DMS53 (cell line): ENCODE data around the gene RCOR2.

Experiments
- DNase-seq: peaks from one replicate; lab custom pipeline; 2025; lab: John Stamatoyannopoulos, UW

RCOR2 gene

GRCh38 chr11:63922673-63923192 lies 5.8 kb upstream of the RCOR2 start:
- no peak for DNase-seq

DNA sequence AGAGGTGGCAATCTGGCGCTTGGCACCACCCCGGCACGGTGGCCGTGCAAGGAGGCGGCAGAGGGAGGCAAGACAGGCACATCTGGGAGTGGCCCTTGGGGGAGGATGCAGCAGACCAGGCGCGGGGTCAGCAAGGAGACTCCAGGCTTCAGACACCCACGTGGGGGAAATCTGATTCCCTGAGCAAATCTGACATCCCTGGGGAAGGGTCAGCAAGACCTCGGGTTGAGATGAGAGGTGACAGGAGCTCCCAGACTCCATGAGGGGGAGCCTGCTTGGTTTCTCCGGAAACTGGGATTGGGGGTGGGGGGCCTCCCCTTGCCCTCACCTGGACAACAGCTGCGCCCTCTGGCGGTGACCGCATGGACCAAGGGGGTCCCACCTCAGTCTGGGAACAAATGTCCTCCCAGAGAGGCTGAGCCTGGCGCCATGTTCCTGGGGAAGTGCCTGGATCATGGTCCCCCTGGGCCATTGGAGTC lies 4.0 kb upstream of the RCOR2 start:
- no peak for DNase-seq

GRCh38 chr11:63920126-63920938 lies 3.4 kb upstream of the RCOR2 start:
- peak; percentile 57 for DNase-seq

GRCh38 chr11:63919267-63920125 lies 2.5 kb upstream of the RCOR2 start:
- DNase-seq, result peak; percentile 89

GRCh38 chr11:63918507-63919191 lies 1.7 kb upstream of the RCOR2 start:
- DNase-seq, result peak; percentile 72

GRCh38 chr11:63917692-63918506 lies 935 bp upstream of the RCOR2 start:
- DNase-seq, result peak; percentile 94

GRCh38 chr11:63915961-63916836 lies 765 bp downstream of the RCOR2 start:
- DNase-seq, result peak; percentile 80

- peak; percentile 28 for DNase-seq
Observed at GRCh38 chr11:63914896-63915691, 1.9 kb downstream of the RCOR2 start.

DNA sequence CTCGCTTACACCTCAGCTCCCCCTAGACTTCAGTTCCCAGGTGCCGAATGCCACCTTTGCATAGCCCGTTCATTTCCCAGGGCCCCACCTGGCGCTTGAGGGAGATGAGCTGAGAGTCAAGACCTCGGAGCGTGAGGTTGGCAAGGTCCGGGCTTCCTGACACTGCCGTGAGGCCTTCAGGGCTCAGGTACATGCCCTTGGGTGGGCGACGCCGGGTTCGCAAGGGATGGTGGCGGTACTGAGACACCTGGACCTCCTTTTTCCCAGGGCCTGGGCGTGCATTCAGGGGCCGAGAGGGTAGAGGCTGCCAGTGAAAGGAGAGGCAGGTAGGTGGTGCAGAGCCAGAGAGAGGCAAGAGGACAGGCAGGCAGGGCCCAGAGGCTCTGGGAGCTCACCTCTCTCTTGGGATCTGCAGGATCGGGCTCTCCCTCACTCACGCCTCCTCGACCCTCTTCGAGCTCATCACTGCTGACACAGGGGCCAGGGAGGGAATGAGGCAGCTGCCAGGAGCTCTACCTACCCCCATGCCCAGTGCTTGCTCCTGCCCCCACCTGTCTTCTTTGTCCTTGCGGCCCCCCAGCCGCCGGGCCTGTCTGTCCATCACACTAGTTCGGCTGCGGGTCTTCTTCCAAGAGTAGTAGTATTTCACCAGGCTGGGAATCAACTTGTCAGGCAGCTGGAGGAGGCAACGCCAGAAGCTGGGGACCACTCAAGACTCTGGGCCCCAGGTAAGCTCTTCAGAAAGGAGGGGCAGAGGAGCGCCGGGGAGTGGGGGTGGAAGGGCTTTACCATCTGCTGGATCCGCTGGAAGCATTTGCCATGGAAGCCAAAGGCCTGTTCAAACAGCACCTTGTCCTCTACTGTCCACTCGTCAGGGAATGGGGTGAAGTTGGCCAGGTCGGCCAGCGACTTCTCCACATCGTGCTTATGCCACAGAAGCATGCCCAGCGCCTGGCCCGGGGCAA lies 2.8 kb downstream of the RCOR2 start:
- DNase-seq, result no peak

- no peak for DNase-seq
Observed at GRCh38 chr11:63912678-63913077, 4.3 kb downstream of the RCOR2 start.

- DNase-seq, result no peak
Observed at GRCh38 chr11:63911876-63912275, 5.1 kb downstream of the RCOR2 start.

DNA sequence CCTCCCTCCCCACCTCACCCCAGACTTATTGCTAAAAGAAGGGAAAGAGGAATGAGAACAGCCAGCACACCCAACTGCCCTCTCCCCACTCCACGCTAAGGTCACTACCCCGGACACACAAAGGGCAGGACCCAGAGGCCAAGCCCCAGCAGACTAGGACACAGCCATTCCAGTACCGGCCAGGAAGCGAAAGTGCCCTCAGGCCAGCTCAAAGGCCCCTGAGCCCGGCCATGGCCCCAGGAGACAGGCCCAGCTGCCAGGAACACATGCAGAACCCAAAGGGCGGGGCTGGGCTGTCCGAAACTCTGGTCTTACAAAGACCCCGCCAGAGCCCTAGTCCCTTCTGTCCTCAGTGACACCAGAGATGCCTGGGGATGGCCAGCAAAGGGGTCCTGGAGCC lies 5.5 kb downstream of the RCOR2 start:
- DNase-seq, result no peak

GRCh38 chr11:63910675-63911074 lies 6.3 kb downstream of the RCOR2 start:
- DNase-seq, result no peak

DNA sequence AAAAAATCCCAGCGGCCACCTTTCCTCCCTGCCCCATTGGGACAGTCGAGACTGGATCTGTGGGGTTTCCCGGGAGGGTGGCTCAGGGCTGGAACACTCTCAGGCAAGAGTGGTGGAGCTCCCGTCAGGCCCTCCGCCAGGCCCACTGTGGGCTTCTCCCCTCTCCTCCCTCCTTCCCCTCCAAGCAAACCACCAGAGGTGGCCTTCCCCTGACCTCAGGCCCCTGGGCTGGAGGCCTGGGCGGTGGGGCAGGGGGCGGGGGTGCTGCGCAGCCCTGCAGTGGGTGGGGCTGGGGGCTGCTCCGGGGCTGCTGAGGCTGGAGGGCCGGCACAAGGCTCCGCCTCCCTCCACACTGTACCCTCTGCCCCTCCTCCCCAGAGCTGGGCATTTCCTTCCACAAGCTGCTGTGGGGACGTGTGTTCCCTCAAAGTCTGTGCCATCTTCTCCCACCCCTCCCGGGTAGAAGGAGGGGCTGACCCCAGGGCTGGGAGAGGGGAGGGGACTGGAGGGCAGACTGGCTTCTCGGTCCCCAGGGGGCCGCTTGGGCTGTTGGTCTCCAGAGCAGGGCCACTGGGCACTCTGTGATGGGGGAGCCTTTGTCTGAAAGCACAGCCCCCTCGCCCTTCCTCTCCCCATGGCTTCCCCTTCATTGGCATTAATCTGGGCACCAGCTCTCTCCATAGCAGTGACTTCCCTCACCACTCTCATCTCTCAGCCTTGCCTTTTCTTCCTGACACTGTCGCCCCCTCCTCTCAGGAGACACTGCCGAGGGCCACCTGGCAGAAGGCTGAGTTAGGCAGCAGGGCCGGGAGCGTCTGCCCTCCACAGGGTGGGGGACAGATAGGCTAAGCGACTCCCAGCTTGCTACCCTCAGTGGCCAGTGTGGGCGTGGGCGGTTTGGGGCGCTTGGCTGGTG lies 7.1 kb downstream of the RCOR2 start:
- DNase-seq, result no peak

GRCh38 chr11:63908631-63909401 lies 8.1 kb downstream of the RCOR2 start:
- no peak for DNase-seq

DNA sequence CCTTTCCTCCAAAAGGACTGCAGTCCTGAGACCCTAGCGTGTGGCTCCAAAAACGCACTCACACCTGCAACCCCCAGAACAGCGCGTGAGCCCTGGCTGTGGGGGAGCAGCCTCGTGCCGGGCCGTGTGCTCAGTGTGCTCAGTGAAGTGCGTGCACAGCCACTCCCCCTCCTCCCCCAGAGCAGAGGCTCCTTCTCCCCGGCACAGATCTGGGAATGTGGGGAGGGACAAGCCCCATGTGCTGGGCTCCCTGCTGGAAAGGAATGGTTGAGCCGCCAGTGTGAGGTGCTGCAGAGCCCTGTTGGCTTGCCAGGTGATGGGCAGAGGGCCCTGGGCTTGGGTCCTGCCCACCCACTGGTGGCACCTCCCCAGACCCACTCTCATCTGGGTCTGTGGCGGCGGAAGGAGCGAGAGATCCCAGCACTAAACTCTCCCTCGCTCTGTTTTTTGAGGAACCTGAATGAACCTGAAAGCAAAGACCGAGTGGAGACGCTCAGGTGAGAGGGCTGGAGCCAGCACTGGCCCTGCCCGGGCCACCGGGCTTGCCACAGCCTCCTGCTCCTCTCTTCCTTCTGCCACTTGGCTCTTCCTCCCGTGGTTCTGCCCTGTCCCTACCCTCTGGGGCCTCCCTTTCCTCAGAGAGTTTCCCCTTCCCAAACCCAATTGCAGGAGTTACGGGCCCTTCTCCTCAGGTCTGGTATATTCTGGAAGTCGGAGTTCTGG lies 9.0 kb downstream of the RCOR2 start:
- no peak for DNase-seq
